BLaER1 treated with 17β-estradiol and CSF1 and Interleukin-3, amounts not matched to agents 10 nM and 100 nM (cell line): ENCODE results near the gene SYNDIG1.
A peak's percentile ranks its signal among the peaks of the same experiment; 100 is the strongest.

ENCODE experiments used
- H3K27ac ChIP-seq, 11 experiments: shearing (Covaris generic); formaldehyde crosslinking; 2 replicates each; pipeline ENCODE4 v1.8.1; 2022
- H3K27me3 ChIP-seq, 11 experiments: shearing (Covaris generic); formaldehyde crosslinking; 2 replicates each; pipeline ENCODE4 v1.8.1; 2022
- H3K36me3 ChIP-seq, 11 experiments: shearing (Covaris generic); formaldehyde crosslinking; 2 replicates each; pipeline ENCODE4 v1.8.1; 2022
- H3K4me1 ChIP-seq, 10 experiments: shearing (Covaris generic); formaldehyde crosslinking; 2 replicates each; pipeline ENCODE4 v1.8.1; 2022
- H3K4me2 ChIP-seq, 11 experiments: shearing (Covaris generic); formaldehyde crosslinking; 2 replicates each; pipeline ENCODE4 v1.8.1; 2022
- H3K4me3 ChIP-seq, 10 experiments: shearing (Covaris generic); formaldehyde crosslinking; 2 replicates each; pipeline ENCODE4 v1.8.1; 2022
- H3K9ac ChIP-seq, 11 experiments: shearing (Covaris generic); formaldehyde crosslinking; 2 replicates each; pipeline ENCODE4 v1.8.1; 2022
- H3K9me3 ChIP-seq, 11 experiments: shearing (Covaris generic); formaldehyde crosslinking; replicated peaks in 1 of 11; 2 replicates each; pipeline ENCODE4 v1.8.1; 2022
- H4K20me1 ChIP-seq, 11 experiments: shearing (Covaris generic); formaldehyde crosslinking; 2 replicates each; pipeline ENCODE4 v1.8.1; 2022
- Cebpa-rat ChIP-seq, 11 experiments: shearing (Covaris generic); IDR thresholded peaks; 2 replicates each; pipeline ENCODE4 v1.8.1; 2022

SYNDIG1 gene

DNA sequence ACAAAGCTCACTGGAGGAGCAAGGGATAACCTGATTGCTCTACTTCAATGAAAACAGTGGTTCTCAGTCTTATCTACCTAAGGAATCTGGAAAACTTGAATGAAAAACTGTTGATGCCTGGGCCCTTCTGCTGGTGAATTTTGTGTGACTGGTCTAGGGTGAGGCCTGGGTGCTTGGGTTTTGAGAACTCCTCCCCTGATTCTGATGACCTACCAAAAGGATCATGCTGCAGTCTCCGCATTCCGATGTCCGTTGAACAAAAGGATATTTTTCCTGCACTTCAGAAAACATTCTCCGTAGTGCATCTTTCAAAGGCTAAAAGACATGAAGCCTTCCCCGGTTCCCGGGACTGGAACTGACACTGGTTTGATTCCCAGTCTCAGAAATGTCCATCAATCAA lies 157.9 kb downstream of the SYNDIG1 start:
- Histone ChIP-seq H3K36me3 (no peaks in the 10 kb centered on the region), H3K27ac (no peak overlapping the region), H4K20me1 (no peaks in the 10 kb centered on the region; a peak in 1 of 22 replicates), H3K4me1 (peaks cover 13 to 23% (median 20%) of the 10 kb centered on the region in 10 experiments), H3K9ac (no peak overlapping the region), H3K27me3 (no peaks in the 10 kb centered on the region), H3K9me3 (peaks cover 0 to 6% (median 0%) of the 10 kb centered on the region in 11 experiments; a peak in 2 of 22 replicates), H3K4me3 (no peak overlapping the region), H3K4me2 (no peak overlapping the region)
- TF ChIP-seq Cebpa-rat (IDR thresholded peaks at IDR 0.05) = no peak

DNA sequence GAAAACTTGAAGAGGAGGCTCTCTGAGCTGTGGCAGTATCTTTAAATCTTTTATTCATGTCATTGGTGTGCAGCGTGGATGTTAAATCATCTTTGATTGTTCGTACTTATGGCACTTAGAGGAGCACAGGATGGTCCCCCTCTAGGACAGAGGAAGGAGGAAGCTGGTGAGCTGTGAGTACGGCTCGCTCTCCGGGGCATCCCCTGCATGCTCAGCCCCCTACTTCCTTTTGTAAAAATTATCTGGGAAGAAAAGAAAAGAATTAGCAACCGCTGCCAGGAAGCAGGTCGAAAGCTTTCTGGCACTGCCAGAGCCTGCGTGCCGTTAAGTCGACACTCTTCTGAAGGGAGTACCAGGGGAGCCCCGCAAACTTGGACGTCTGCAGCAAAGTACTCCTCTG lies 158.5 kb downstream of the SYNDIG1 start:
- no peak for TF ChIP-seq Cebpa-rat (IDR thresholded peaks at IDR 0.05)
- no peaks in the 10 kb centered on the region for H3K27me3 ChIP-seq
- peaks cover 13 to 23% (median 20%) of the 10 kb centered on the region in 10 experiments for H3K4me1 ChIP-seq

DNA sequence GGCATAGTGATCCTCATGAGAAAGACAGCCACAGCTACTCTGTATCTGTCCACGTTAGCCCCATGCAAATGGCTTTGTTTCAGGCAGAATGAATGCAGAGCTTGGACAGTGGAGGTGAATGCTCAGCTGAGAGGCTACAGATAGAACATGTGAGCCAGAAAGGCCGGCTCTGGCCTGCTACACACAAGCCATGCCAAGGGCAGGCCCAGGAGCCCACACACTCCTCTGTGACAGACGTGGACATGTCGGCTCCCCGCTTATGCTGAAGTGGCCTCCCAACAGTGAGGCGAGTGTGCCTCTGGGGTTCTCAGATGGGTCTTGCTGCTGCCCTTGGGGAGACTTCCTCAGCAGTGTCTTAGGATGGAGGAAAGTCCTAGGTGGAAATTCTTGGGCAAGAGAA lies 159.6 kb downstream of the SYNDIG1 start:
- Histone ChIP-seq H3K4me2 (peak overlapping the region; percentile 50 to 76 (median 62)), H3K27me3 (no peaks in the 10 kb centered on the region), H3K4me1 (peaks cover 13 to 23% (median 20%) of the 10 kb centered on the region in 10 experiments), H3K36me3 (no peaks in the 10 kb centered on the region), H3K9me3 (peaks cover 0 to 6% (median 0%) of the 10 kb centered on the region in 11 experiments; a peak in 2 of 22 replicates), H4K20me1 (no peaks in the 10 kb centered on the region; a peak in 1 of 22 replicates), H3K27ac (peak overlapping the region in 2 of 11 experiments; percentile 17 to 19; a peak in 3 of 22 replicates), H3K4me3 (no peak overlapping the region), H3K9ac (0 out of 22 replicates have a peak overlapping the region, but pooled peaks of 1 of the 11 experiments have one; percentile 24)
- no peak for TF ChIP-seq Cebpa-rat (IDR thresholded peaks at IDR 0.05)

More for the DNA sequence above, 158.5 kb downstream of the SYNDIG1 start:
- Histone ChIP-seq H3K36me3 (no peaks in the 10 kb centered on the region), H3K9me3 (peaks cover 0 to 6% (median 0%) of the 10 kb centered on the region in 11 experiments; a peak in 2 of 22 replicates), H3K4me3 (no peak overlapping the region), H3K4me2 (0 out of 22 replicates have a peak overlapping the region, but pooled peaks of 2 of the 11 experiments have one; percentile 2 to 9), H4K20me1 (no peaks in the 10 kb centered on the region; a peak in 1 of 22 replicates), H3K27ac (no peak overlapping the region), H3K9ac (no peak overlapping the region)

DNA sequence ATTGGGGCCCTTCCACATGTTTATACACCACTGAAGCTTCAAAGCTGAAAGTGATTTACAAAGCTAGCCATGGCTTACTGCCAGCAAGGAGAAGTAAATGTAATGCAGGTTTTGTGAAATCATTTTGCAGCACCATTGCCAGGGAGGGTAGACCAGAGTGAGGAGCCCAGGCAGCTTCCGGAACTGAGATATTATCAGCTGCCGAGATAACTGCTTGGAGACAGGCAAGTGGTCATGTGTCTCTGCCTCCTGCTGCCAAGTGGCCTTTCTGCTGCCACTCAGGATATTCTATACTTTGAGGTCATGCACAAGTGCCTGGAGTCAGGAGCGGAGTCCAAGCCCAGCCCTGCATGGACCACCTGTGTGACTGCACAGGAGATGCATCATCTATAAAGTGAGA lies 160.2 kb downstream of the SYNDIG1 start:
- Histone ChIP-seq H3K9me3 (peaks cover 0 to 6% (median 0%) of the 10 kb centered on the region in 11 experiments; a peak in 2 of 22 replicates), H3K27me3 (no peaks in the 10 kb centered on the region), H3K27ac (peak overlapping the region in 2 of 11 experiments; percentile 17 to 19; a peak in 3 of 22 replicates), H3K36me3 (no peaks in the 10 kb centered on the region), H3K4me2 (peak overlapping the region; percentile 50 to 76 (median 62)), H4K20me1 (no peaks in the 10 kb centered on the region; a peak in 1 of 22 replicates), H3K4me3 (no peak overlapping the region), H3K9ac (no peak overlapping the region), H3K4me1 (peaks cover 14 to 30% (median 23%) of the 10 kb centered on the region in 10 experiments)
- no peak for TF ChIP-seq Cebpa-rat (IDR thresholded peaks at IDR 0.05)

DNA sequence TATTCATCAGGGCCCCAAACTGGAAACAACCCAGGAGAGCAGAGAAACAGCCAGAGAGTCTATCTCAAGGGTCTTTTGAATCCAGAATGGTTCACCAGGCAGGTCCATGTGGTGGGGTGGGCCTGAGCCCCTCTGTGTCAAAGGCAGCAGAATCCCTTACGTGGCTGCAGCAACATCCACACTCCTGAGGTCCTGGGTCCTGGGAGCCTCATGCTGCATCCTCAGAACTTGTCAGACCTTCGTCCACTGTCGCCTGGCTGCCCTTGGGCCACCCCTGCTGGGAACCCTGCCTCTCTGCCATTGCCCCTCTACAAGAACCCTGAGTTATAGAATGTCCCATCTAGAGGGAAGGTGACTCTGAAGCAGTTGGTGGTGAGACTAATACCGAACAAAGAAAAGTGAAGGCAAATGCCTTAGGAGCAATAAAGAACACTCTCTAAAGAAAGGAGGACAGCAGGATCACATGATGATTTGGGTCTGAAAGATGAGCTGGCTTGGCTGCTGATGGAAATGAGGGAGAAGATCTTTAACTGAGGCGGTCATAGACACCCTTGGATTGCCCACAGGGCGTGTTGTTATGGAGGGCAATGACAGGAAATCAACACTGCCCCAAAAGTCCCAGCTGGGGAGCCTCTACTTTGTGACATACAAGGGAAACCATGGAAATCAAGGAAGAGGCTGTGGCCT lies 161.2 kb downstream of the SYNDIG1 start:
- H3K36me3 ChIP-seq = no peaks in the 10 kb centered on the region
- H4K20me1 ChIP-seq = no peaks in the 10 kb centered on the region; a peak in 1 of 22 replicates
- H3K27me3 ChIP-seq = no peaks in the 10 kb centered on the region
- no peak overlapping the region for H3K4me3 ChIP-seq
- TF ChIP-seq Cebpa-rat (IDR thresholded peaks at IDR 0.05) = no peak
- H3K9ac ChIP-seq = no peak overlapping the region
- H3K9me3 ChIP-seq = peaks cover 0 to 6% (median 0%) of the 10 kb centered on the region in 11 experiments; a peak in 2 of 22 replicates
- no peak overlapping the region for H3K4me2 ChIP-seq
- no peak overlapping the region for H3K27ac ChIP-seq
- H3K4me1 ChIP-seq = peaks cover 19 to 37% (median 29%) of the 10 kb centered on the region in 10 experiments

DNA sequence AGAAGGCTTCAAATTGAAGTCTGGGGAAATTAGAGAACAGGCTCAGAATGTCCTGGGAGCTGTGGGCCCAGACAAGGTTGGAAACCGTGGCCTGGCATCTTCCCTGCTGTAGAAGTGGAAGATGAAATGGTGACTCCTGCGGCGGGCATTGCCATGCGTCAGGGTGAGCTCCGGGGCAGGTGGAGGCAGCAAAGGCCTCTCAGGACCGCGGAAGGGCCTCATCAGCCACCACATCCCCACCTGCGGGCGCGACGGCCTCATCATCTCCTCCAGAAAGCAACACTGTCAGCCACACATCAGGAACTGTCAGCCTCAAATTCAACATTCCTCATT lies 161.7 kb downstream of the SYNDIG1 start:
- Histone ChIP-seq H3K9ac (no peak overlapping the region), H3K9me3 (peaks cover 0 to 4% (median 0%) of the 10 kb centered on the region in 11 experiments; a peak in 2 of 22 replicates), H3K27me3 (no peaks in the 10 kb centered on the region), H3K4me2 (no peak overlapping the region), H3K4me1 (peaks cover 19 to 37% (median 29%) of the 10 kb centered on the region in 10 experiments), H3K36me3 (no peaks in the 10 kb centered on the region), H4K20me1 (no peaks in the 10 kb centered on the region; a peak in 1 of 22 replicates), H3K4me3 (no peak overlapping the region), H3K27ac (no peak overlapping the region)
- TF ChIP-seq Cebpa-rat (IDR thresholded peaks at IDR 0.05) = no peak

DNA sequence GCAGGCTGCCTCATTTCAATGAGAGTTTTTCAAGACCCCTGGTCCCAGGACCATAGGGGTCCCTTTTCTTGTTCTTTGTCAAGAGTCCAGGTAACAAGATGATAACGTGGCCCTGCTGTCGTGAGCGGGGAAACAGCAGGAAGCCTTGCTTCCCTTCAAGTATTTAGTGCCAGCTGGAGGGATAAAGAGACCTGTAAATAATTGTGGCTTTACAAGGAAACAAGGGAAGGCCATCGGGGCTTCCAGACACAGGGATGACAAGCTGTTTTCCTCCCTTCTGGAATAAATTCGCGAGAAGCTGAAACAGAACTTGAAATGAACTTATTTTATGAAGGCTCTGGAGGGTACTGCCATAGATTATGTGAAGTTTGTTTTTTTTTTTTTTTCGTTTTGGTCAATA lies 163.2 kb downstream of the SYNDIG1 start:
- Histone ChIP-seq H3K36me3 (no peaks in the 10 kb centered on the region), H3K27me3 (no peaks in the 10 kb centered on the region), H3K4me2 (no peak overlapping the region), H3K4me1 (peaks cover 19 to 37% (median 29%) of the 10 kb centered on the region in 10 experiments), H3K27ac (peak overlapping the region in 1 of 11 experiments; percentile 70; a peak in 1 of 22 replicates), H3K9me3 (no peaks in the 10 kb centered on the region), H4K20me1 (no peaks in the 10 kb centered on the region; a peak in 1 of 22 replicates), H3K4me3 (no peak overlapping the region), H3K9ac (no peak overlapping the region)
- no peak for TF ChIP-seq Cebpa-rat (IDR thresholded peaks at IDR 0.05)

DNA sequence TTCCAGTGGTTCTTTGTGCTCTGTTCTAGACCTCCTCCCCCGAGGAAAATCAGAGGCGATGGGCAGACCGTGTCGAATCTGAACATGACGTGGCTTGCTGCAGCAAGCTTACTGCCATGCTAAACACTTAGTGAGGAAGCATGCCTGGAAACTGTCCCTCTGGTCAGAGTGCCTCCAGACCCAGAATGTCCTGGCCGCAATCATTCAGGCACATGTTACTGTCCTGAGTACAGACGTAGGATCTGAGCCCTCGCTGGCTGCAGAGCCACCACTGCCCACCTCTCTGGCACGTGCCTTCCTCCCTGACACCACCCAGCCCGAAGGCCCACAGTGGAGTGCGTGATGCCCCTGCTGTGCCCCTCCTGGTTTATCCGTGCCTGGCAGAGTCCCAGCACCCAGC lies 163.6 kb downstream of the SYNDIG1 start:
- H3K27ac ChIP-seq = peak overlapping the region in 1 of 11 experiments; percentile 70; a peak in 1 of 22 replicates

DNA sequence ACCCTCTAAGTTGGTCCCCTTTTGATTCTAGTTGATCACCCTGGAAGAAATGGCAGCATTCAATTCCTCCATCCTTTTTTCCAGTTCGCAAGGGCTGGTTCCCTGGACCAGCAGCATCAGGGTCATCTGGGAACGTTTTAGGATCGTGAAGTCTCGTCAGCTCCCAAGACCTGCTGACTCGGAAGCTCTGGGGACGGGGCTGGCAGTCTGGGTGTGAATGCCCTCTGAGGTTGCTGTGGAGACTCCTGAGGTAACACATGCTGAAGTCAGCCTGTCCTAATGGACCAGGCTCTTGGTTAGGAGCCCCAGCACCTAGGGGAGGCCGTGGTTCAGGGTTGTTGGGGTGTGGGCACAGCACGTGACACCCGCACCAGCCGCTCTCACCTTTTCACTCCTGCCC lies 164.1 kb downstream of the SYNDIG1 start:
- Histone ChIP-seq H3K4me2 (no peak overlapping the region), H3K4me1 (peaks cover 19 to 32% (median 22%) of the 10 kb centered on the region in 10 experiments), H3K9ac (no peak overlapping the region), H4K20me1 (no peaks in the 10 kb centered on the region; a peak in 1 of 22 replicates), H3K4me3 (no peak overlapping the region), H3K9me3 (no peaks in the 10 kb centered on the region), H3K36me3 (no peaks in the 10 kb centered on the region), H3K27me3 (no peaks in the 10 kb centered on the region), H3K27ac (peak overlapping the region in 1 of 11 experiments; percentile 70; a peak in 1 of 22 replicates)
- no peak for TF ChIP-seq Cebpa-rat (IDR thresholded peaks at IDR 0.05)

More for the DNA sequence above, 163.6 kb downstream of the SYNDIG1 start:
- Histone ChIP-seq H3K4me1 (peaks cover 19 to 34% (median 26%) of the 10 kb centered on the region in 10 experiments), H3K4me3 (no peak overlapping the region), H3K9me3 (no peaks in the 10 kb centered on the region), H3K4me2 (no peak overlapping the region), H3K9ac (no peak overlapping the region), H3K36me3 (no peaks in the 10 kb centered on the region), H4K20me1 (no peaks in the 10 kb centered on the region; a peak in 1 of 22 replicates), H3K27me3 (no peaks in the 10 kb centered on the region)
- no peak for TF ChIP-seq Cebpa-rat (IDR thresholded peaks at IDR 0.05)
